ENCODE measurements around the gene NPFF. TPM values are rescaled to one million over a fixed set of nuclear protein-coding genes. Genes with fewer than 3 reads are reported as not detected.

The NPFF gene, protein sequence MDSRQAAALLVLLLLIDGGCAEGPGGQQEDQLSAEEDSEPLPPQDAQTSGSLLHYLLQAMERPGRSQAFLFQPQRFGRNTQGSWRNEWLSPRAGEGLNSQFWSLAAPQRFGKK
- total RNA-seq (not detected), polyA plus RNA-seq (1 to 10 TPM in 2 of 3 donors, under 1 TPM in 1; 0.49 to 2.0 (median 1.3) TPM)
- long read RNA-seq, donor 1: 0 reads
- long read RNA-seq, donor 2: 0 reads

GRCh38 chr12:53506881-53507602 is at the start of gene NPFF:
Gene NPFF (minus strand): TSS chr12:53507484. CDS start chr12:53507474, 10 bp downstream.
- Histone ChIP-seq H3K4me3 (no peak within 1 kb of the TSS), H3K9me3 (no peaks in the 10 kb centered on the region), H3K4me1 (peaks cover 9 to 32% (median 24%) of the 10 kb centered on the region in 6 donors), H3K36me3 (peaks cover 0 to 78% (median 46%) of the 10 kb centered on the region in 6 donors), H3K27ac (peak within 1 kb of the TSS in 1 of 8 donors; percentile 74), H3K27me3 (replicated peaks in 1 of 7) (no peaks in the 10 kb centered on the region)
- TF ChIP-seq POLR2A (IDR thresholded peaks at IDR 0.05): no peak
- TF ChIP-seq, protein P1, sequence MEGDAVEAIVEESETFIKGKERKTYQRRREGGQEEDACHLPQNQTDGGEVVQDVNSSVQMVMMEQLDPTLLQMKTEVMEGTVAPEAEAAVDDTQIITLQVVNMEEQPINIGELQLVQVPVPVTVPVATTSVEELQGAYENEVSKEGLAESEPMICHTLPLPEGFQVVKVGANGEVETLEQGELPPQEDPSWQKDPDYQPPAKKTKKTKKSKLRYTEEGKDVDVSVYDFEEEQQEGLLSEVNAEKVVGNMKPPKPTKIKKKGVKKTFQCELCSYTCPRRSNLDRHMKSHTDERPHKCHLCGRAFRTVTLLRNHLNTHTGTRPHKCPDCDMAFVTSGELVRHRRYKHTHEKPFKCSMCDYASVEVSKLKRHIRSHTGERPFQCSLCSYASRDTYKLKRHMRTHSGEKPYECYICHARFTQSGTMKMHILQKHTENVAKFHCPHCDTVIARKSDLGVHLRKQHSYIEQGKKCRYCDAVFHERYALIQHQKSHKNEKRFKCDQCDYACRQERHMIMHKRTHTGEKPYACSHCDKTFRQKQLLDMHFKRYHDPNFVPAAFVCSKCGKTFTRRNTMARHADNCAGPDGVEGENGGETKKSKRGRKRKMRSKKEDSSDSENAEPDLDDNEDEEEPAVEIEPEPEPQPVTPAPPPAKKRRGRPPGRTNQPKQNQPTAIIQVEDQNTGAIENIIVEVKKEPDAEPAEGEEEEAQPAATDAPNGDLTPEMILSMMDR (IDR thresholded peaks at IDR 0.05 in 8 of 11, conservative IDR thresholded peaks at IDR 0.05 in 3 of 11): no peak
- no peak for TF ChIP-seq POLR2AphosphoS5 (IDR thresholded peaks at IDR 0.05)
- no peak for DNase-seq
- intact Hi-C loops (cut with DNase I; ENCODE audit: low total_unique reads): loop anchor here (5.0 to 10.0 kb wide), 2 partner anchors 52 to 155 kb away; partner anchors contain the start of gene PCBP2
- WGBS, 5 donors: 89 to 96% (median 90%) methylated on average over 7 to 9 of the region's 9 CpGs

- Histone ChIP-seq H3K27ac (no peak overlapping the region), H3K9me3 (no peaks in the 10 kb centered on the region), H3K4me3 (no peak overlapping the region), H3K27me3 (replicated peaks in 1 of 7) (no peaks in the 10 kb centered on the region), H3K36me3 (peaks cover 0 to 68% (median 31%) of the 10 kb centered on the region in 6 donors), H3K4me1 (peaks cover 0 to 5% (median 0%) of the 10 kb centered on the region in 6 donors)
- intact Hi-C loops (cut with DNase I; ENCODE audit: low total_unique reads): no loop called here
- WGBS, 5 donors: 86 to 95% (median 93%) methylated on average over 13 to 14 of the region's 14 CpGs
- TF ChIP-seq, protein P1 (IDR thresholded peaks at IDR 0.05 in 8 of 11, conservative IDR thresholded peaks at IDR 0.05 in 3 of 11): no peak
- TF ChIP-seq POLR2AphosphoS5 (IDR thresholded peaks at IDR 0.05): no peak
- no peak for TF ChIP-seq POLR2A (IDR thresholded peaks at IDR 0.05)
- no peak for DNase-seq
Measured at GRCh38 chr12:53552361-53553327, 45.4 kb upstream of the NPFF start.

GRCh38 chr12:53551889-53552291 is 44.6 kb upstream of the NPFF start:
- no peak overlapping the region for H3K4me3 ChIP-seq

More at GRCh38 chr12:53551889-53552291, 44.6 kb upstream of the NPFF start:
- peaks cover 0 to 5% (median 0%) of the 10 kb centered on the region in 6 donors for H3K4me1 ChIP-seq
- H3K36me3 ChIP-seq: peaks cover 0 to 75% (median 33%) of the 10 kb centered on the region in 6 donors
- no peak for TF ChIP-seq POLR2AphosphoS5 (IDR thresholded peaks at IDR 0.05)
- TF ChIP-seq, protein P1 (IDR thresholded peaks at IDR 0.05 in 8 of 11, conservative IDR thresholded peaks at IDR 0.05 in 3 of 11): no peak
- no peak for TF ChIP-seq POLR2A (IDR thresholded peaks at IDR 0.05)
- H3K9me3 ChIP-seq: no peaks in the 10 kb centered on the region
- H3K27ac ChIP-seq: no peak overlapping the region
- DNase-seq: no peak
- no peaks in the 10 kb centered on the region for H3K27me3 ChIP-seq (replicated peaks in 1 of 7)
- intact Hi-C loops (cut with DNase I; ENCODE audit: low total_unique reads): no loop called here
- WGBS, 5 donors: 75 to 96% (median 83%) methylated on average over 2 of the region's 2 CpGs

Measured in spleen (tissue), 13 donors.